Measurements from ENCODE around the gene ATAD2B. TPM values are rescaled to one million over a fixed set of nuclear protein-coding genes. Genes with fewer than 3 reads are reported as not detected.

Gene ATAD2B
- total and polyA plus RNA-seq, 2 of the 8 experiments (the other 6 are each of a cell fraction or from before 2014, with no cell fraction given), result 3.4 to 16.1 TPM

DNA sequence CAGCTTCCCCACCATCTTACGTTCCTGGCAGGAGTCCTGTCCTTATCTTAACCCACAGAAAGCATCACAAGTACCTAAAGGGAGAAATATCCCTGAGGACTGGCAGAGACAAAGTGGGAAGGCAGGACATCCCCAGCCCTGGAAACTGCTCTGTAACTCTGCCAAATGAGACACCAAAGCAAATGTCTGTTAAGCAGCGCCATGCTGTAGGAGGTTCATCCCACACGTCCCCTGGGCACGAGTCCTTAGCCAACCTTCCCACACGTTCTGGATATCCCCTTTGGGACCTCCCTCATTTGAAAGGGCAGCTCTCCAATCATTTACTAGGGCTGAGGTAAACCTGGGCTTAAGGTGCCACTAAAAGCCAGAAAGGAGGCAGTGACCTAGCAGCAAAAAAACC is 207.2 kb downstream of the ATAD2B start:
- H3K4me2 ChIP-seq (ENCODE audit: insufficient read depth in 1 of 2, low read depth in 2 of 2, low read length in 2 of 2), result no peak overlapping the region
- no peak overlapping the region for H3K56ac ChIP-seq (replicated peaks; ENCODE audit: insufficient read length, low read depth, low read length)
- H3K23ac ChIP-seq (ENCODE audit: insufficient read length), result no peak overlapping the region
- H3K36me3 ChIP-seq (ENCODE audit: control insufficient read depth in 2 of 4, insufficient read depth in 4 of 4, low read length in 3 of 4), result no peaks in the 10 kb centered on the region
- H3K27me3 ChIP-seq (replicated peaks in 1 of 4; ENCODE audit: control insufficient read depth in 3 of 4, extremely low read depth in 1 of 4, insufficient read depth in 3 of 4, low read length in 3 of 4), result no peaks in the 10 kb centered on the region
- no peak overlapping the region for H2AFZ ChIP-seq (ENCODE audit: low read length)
- H3K23me2 ChIP-seq (ENCODE audit: low read depth, low read length), result no peaks in the 10 kb centered on the region
- no peaks in the 10 kb centered on the region for H3K4me1 ChIP-seq (replicated peaks in 1 of 4; ENCODE audit: control insufficient read depth in 3 of 4, insufficient read depth in 4 of 4, low read length in 3 of 4)
- H3K79me1 ChIP-seq (ENCODE audit: low read depth, low read length), result no peaks in the 10 kb centered on the region; the same call in 1 of the 2 replicates
- no peaks in the 10 kb centered on the region for H3K79me2 ChIP-seq (ENCODE audit: control insufficient read depth in 1 of 2, insufficient read depth in 2 of 2, low read length in 2 of 2)
- DNase-seq (ENCODE audit: low read depth in 1 of 2, low spot score in 2 of 2), result no peak
- no peak overlapping the region for H3K14ac ChIP-seq (ENCODE audit: insufficient read length)
- H4K20me1 ChIP-seq (replicated peaks in 1 of 2; ENCODE audit: control insufficient read depth in 1 of 2, insufficient read depth in 2 of 2, low read length in 2 of 2), result no peaks in the 10 kb centered on the region
- no peak overlapping the region for H4K91ac ChIP-seq (replicated peaks; ENCODE audit: insufficient read length, low read length)
- H3K4ac ChIP-seq (replicated peaks; ENCODE audit: insufficient read length, low read depth, low read length), result no peak overlapping the region
- H4K5ac ChIP-seq (ENCODE audit: insufficient read length, low read depth, low read length), result no peak overlapping the region
- TF ChIP-seq GABPA (IDR thresholded peaks at IDR 0.05; ENCODE audit: borderline replicate concordance, insufficient read depth, low read length) (no peak), YY1 (IDR thresholded peaks at IDR 0.05; ENCODE audit: low read depth, low read length) (no peak), EP300 (IDR thresholded peaks at IDR 0.05; ENCODE audit: borderline replicate concordance in 1 of 2, low read depth in 2 of 2, low read length in 2 of 2) (no peak), BCL11A (IDR thresholded peaks at IDR 0.05; ENCODE audit: low read depth in 2 of 2, low read length in 2 of 2) (no peak), JUND (IDR thresholded peaks at IDR 0.05; ENCODE audit: low read length) (no peak), SAP30 (IDR thresholded peaks at IDR 0.05; ENCODE audit: insufficient read depth, insufficient replicate concordance, low read length) (no peak), E2F6 (IDR thresholded peaks at IDR 0.05) (no peak)
- H3K9ac ChIP-seq (replicated peaks in 1 of 4; ENCODE audit: extremely low read depth in 1 of 4, low read depth in 3 of 4, low read length in 3 of 4), result no peak overlapping the region
- no peak for FAIRE-seq
- H3K9me3 ChIP-seq (ENCODE audit: insufficient read depth in 2 of 2, low read depth in 1 of 2, low read length in 1 of 2), result no peaks in the 10 kb centered on the region
- ChIA-PET CTCF (ENCODE audit: partially characterized antibody) (interaction anchor here (1.0 to 1.4 kb wide), 2 partner anchors 9 to 82 kb away, joined by 4 to 5 read pairs; no protein-coding TSS in a partner anchor), POLR2A (ENCODE audit: partially characterized antibody) (no interaction called here)
- H2BK5ac ChIP-seq (ENCODE audit: low read depth, low read length), result no peak overlapping the region
- no peak overlapping the region for H4K8ac ChIP-seq (ENCODE audit: extremely low read depth, insufficient read depth, low read length)
- H3K18ac ChIP-seq (ENCODE audit: extremely low read depth, low read length), result no peak overlapping the region
- H2BK120ac ChIP-seq (replicated peaks; ENCODE audit: low read depth, low read length), result no peak overlapping the region
- H2BK20ac ChIP-seq (ENCODE audit: low read length), result no peak overlapping the region
- no peak overlapping the region for H2BK15ac ChIP-seq (ENCODE audit: low read length)
- no peak overlapping the region for H2AK5ac ChIP-seq (ENCODE audit: low read depth, low read length)
- no peak overlapping the region for H2BK12ac ChIP-seq (ENCODE audit: low read depth, low read length)
- 91% methylated on average over 5 of the region's 5 CpGs; no CpG with 5 or more reads in 1 of the 2 experiments for WGBS, 2 experiments (ENCODE audit: extremely low coverage in 1 of 2, insufficient coverage in 1 of 2, insufficient read length in 1 of 2, insufficient replicate concordance in 2 of 2, low coverage in 1 of 2, low lambda C conversion rate in 2 of 2, missing lambda C conversion rate in 1 of 2)
- H3K27ac ChIP-seq (ENCODE audit: low read depth, low read length), result no peak overlapping the region
- H3K4me3 ChIP-seq (ENCODE audit: extremely low read depth in 1 of 4, insufficient read depth in 2 of 4, low read depth in 3 of 4, low read length in 4 of 4), result no peak overlapping the region

Data from H1 (cell line).